ENCODE results near the gene PSMD8. TPM values are rescaled to one million over a fixed set of nuclear protein-coding genes. Genes with fewer than 3 reads are reported as not detected.
A peak's percentile ranks its signal among the peaks of the same experiment; 100 is the strongest.

The PSMD8 gene
- total RNA-seq, 2 experiments from 2014 or later: 167 to 178 TPM

DNA sequence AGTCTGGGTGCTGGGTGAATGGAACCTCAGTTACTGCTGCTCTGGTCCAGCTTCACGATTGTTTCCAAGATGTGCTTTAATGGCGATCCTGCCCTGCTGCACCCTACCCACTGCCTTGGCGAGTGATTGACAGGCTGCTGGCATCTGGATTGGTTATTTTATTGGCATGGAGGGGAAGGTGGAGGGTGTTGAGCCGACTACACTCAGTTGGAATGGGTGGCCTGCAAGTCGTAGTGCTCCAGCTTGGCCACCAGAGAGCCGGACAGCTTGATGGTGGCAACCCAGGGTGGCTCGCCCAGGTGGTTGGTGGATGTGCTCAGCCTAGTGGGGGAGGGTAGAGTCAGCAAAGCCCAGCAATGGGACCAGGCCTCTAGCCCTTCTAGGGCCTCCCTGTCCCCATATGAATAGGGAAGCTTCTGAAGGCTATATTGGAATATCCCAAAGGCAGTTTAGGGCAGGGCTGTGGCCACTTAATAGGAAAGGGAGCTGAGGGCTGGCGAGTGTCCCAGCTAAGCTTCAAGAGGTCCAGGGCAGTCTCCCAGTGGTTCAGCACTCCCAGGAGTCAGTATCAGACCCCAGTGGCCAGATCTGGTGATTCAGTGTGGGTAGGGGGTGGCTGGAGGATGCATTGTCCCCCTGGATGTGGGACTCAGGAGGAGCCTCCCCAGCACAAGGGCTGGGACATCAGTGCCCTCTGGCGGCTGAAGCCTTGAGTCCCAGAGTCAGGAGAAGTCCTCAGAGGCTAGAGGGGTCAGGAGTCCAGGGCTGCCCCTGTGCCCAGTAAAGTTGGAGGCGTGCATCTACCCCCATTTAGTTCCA is 10.0 kb downstream of the PSMD8 start:
- H3K4me1 Mint-ChIP-seq: peaks cover 27% of the 10 kb centered on the region
- DNase-seq: no peak
- ChIA-PET POLR2A (interaction anchor here (2.8 to 3.0 kb wide), 2 partner anchors 9 to 11 kb away, joined by 16 to 17 read pairs; partner anchors contain the start of gene PSMD8), CTCF (interaction anchor here (0.9 to 2.2 kb wide), 4 partner anchors 8 to 141 kb away, joined by 3 to 6 read pairs (median 4); partner anchors contain the start of genes FAM98C and PSMD8)
- H3K4me3 Mint-ChIP-seq: no peak overlapping the region
- no peaks in the 10 kb centered on the region for H3K9me3 Mint-ChIP-seq
- H3K36me3 Mint-ChIP-seq (ENCODE audit: low read depth): peaks cover 49% of the 10 kb centered on the region
- H3K27me3 Mint-ChIP-seq: peaks cover 14% of the 10 kb centered on the region
- no peak overlapping the region for H3K27ac Mint-ChIP-seq

DNA sequence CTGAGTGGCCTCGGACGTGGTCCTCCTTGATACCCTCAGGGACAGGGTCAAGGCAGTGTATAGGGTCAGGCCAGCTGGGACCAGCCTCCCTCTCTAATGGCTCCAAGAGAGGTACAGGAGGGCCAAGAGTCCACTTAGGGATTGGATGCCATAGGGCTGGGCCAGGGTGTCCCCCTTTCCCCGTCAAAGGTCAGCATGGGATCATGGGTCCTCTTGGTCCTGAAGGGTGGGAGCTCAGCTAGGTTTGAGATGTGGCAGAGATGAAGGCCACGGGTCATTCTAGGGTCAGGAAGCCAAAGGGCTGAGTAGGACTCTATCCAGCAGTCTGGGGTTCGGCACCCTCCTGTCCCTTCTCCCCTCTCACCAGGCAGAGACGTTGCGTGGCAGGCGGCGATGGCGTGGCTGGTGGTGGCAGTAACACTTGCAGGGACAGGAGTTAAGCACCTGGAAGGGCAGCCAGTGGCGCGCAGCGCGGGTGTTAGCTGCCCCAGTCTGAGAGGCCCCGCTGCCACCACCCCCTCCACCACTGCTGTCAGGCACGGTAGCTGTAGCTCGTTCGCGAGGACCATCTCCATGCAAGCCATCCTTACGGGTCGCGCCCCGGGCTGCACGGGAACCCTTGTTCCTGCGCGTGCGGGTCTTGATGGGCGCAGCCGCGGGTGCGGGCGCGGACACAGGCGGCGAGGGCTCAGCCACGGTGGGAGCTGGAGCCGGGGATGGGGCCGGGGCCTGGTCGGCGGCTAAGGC is 10.9 kb downstream of the PSMD8 start:
- Mint-ChIP-seq H3K27me3 (peaks cover 19% of the 10 kb centered on the region), H3K4me3 (no peak overlapping the region), H3K9me3 (no peaks in the 10 kb centered on the region), H3K36me3 (ENCODE audit: low read depth) (peaks cover 43% of the 10 kb centered on the region), H3K4me1 (peaks cover 31% of the 10 kb centered on the region), H3K27ac (no peak overlapping the region)
- ChIA-PET CTCF (interaction anchor here (1.1 to 2.2 kb wide), 2 partner anchors 9 to 141 kb away, joined by 3 to 6 read pairs; no protein-coding TSS in a partner anchor), POLR2A (interaction anchor here (2.8 to 3.0 kb wide), 2 partner anchors 10 kb away, joined by 16 to 17 read pairs; partner anchors contain the start of gene PSMD8)
- no peak for DNase-seq

DNA sequence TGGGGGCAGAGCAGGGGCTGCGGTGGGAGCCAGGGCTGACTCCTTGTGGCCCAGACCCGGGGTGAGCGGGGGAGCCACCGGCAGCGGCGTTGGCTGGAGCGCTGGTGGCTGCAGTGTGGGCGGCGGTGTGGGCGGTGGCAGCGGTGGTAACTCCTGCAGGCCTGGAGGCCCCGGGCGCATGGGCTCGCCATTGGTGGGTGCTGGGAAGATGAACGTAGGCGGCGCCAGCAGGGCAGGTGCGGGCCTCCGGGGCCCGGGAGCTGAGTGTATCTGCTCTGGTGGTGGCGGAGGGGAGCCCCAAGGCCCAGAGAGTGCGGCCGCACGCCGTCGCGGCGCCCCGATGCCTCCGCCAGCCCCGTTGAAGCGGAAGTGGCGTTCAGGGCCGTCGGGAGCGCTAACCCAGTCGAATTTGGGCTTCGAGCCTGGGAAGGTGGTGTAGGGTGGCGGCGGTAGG is 11.5 kb downstream of the PSMD8 start:
- H3K36me3 Mint-ChIP-seq (ENCODE audit: low read depth): peaks cover 39% of the 10 kb centered on the region
- H3K4me3 Mint-ChIP-seq: no peak overlapping the region
- POLR2A ChIA-PET: interaction anchor here (2.8 to 3.0 kb wide), 2 partner anchors 10 kb away, joined by 16 to 17 read pairs; partner anchors contain the start of gene PSMD8
- peaks cover 31% of the 10 kb centered on the region for H3K4me1 Mint-ChIP-seq
- CTCF ChIA-PET: interaction anchor here (2.2 kb wide), 1 partner anchor 142 kb away, joined by 6 read pairs; no protein-coding TSS in a partner anchor
- DNase-seq: no peak
- H3K9me3 Mint-ChIP-seq: no peaks in the 10 kb centered on the region
- no peak overlapping the region for H3K27ac Mint-ChIP-seq
- H3K27me3 Mint-ChIP-seq: peaks cover 22% of the 10 kb centered on the region

DNA sequence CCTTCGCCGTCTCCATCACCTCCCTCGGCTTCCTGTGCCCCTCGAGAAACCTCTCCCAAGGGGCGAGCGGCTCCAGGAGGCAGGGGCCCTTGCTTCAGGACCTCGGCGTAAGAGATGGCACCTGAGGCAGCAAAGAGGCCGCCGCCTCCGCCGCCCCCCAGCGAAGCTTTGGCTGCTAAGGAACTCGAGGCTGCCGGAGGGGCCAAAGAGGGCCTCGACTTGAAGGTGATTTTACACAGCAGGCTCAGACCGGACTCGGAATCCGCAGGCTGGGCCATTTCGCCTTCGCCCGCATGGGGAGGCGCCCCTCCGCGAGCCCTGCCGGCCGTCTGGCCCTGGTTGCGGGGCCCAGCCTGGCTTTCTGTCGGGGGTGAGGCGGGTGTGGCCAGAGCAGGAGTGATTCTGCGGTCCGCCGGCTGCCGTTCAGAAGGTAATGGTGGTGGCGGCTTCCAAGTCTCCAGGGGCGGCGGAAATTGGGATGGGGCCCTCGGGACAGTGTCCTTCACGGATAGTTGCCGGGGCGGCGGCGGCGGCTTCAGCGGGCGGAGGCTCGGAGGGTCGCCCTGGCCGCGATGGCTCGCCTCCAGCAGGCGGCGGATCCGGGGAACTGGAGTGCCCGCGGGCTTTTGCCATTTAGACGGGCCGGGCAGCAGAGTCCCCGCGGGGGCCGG is 12.1 kb downstream of the PSMD8 start:
- CTCF ChIA-PET: interaction anchor here (2.8 kb wide), 1 partner anchor 12 kb away, joined by 19 read pairs; the partner anchor contains the start of gene PSMD8
- Mint-ChIP-seq H3K27ac (no peak overlapping the region), H3K9me3 (no peaks in the 10 kb centered on the region), H3K36me3 (ENCODE audit: low read depth) (peaks cover 33% of the 10 kb centered on the region), H3K4me3 (no peak overlapping the region), H3K4me1 (peaks cover 31% of the 10 kb centered on the region), H3K27me3 (peaks cover 26% of the 10 kb centered on the region)
- POLR2A ChIA-PET: interaction anchor here (1.1 to 3.0 kb wide), 4 partner anchors 9 to 232 kb away, joined by 3 to 17 read pairs (median 16); partner anchors contain the start of genes EIF3K and PSMD8
- no peak for DNase-seq

DNA sequence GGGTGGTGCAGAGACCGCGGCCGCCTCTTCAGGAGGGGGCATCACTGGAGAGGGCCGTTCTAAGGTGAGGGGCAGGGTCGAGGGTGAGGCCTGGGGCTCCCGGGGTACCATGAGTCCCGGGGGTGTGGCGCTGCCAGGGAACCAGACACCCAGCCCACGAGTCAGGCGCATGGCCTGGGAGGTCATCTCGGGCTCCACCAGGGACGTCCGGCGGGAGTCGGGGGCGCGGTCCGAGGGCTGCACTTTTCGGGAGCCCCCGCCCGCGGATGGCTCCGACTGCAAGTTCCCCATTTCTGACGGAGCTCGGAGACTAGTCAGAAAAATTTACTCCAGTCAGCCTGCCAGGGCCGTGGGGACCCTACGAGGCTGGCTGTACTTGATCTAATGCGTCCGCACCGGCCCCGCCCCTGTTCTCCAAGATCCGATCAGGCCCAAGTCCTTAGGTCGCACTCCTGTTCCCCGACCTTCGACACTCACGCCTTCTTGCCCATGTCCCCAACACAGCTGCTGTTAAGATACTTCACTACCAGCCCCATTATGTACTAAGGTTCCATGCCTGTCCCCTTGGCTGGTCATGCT is 12.7 kb downstream of the PSMD8 start:
- Mint-ChIP-seq H3K27ac (peak overlapping the region; percentile 66), H3K36me3 (ENCODE audit: low read depth) (peaks cover 27% of the 10 kb centered on the region), H3K9me3 (no peaks in the 10 kb centered on the region), H3K27me3 (peaks cover 28% of the 10 kb centered on the region), H3K4me1 (peaks cover 31% of the 10 kb centered on the region), H3K4me3 (peak overlapping the region; percentile 82)
- no peak for DNase-seq
- CTCF ChIA-PET: interaction anchor here (1.1 to 2.8 kb wide), 3 partner anchors 13 to 955 kb away, joined by 3 to 20 read pairs (median 19); partner anchors contain the start of genes FAM98C, PSMD8 and SAMD4B
- POLR2A ChIA-PET: interaction anchor here (0.6 to 3.4 kb wide), 6 partner anchors 9 to 232 kb away, joined by 3 to 17 read pairs (median 5); partner anchors contain the start of genes EIF3K, FAM98C and PSMD8

DNA sequence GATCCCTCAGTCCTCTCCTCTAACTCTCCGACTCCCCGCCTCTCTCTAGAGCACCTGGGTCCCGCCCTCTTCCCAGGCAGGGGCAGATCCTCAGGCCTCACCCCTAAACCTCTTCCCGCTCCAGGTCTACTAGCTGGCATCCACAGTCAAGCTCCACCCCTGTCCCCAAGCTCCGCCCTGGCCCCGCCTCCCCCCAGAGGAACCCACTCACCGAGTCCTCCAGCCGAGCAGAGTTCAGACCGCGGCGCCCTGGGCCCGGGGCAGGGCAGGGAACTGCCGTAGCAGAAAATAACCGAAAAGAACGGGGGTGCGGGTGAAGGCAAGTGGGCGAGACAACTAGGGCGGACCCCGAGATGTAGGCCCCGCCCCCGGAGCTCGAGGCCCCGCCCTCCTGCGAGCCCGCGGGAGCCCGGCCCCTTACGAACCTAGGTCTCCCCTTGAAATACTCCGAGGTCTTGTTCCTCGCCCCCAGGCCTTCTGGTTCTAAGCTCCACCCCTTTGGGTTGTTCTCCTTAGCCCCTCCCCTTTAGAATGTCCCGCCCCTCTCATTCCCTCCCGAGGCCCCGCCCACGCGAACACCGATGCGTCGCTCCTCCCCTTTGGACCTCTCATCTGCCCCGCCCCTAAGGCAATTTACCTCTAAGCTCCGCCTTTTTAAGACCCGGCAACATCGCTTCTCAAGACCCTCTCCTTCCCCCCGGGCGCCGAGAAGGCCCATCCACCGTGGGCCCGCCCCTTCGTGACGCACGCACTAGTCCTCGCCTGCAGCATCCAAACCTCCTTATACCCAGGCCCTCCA is 13.4 kb downstream of the PSMD8 start, which contains the start of gene GGN:
GGN (minus strand) TSS at position 485 of the 799 bp plus-strand sequence. CDS start 773 bp downstream, outside the sequence.
- Mint-ChIP-seq H3K9me3 (no peaks in the 10 kb centered on the region), H3K27me3 (peaks cover 30% of the 10 kb centered on the region), H3K36me3 (ENCODE audit: low read depth) (peaks cover 23% of the 10 kb centered on the region), H3K4me1 (peaks cover 33% of the 10 kb centered on the region), H3K27ac (peak within 1 kb of the TSS; percentile 66), H3K4me3 (peak within 1 kb of the TSS; percentile 82)
- peak; percentile 83 for DNase-seq
- POLR2A ChIA-PET: interaction anchor here (0.6 to 3.4 kb wide), 8 partner anchors 8 to 231 kb away, joined by 3 to 17 read pairs (median 4); partner anchors contain the start of genes EIF3K, FAM98C and PSMD8
- CTCF ChIA-PET: interaction anchor here (1.1 to 2.8 kb wide), 3 partner anchors 14 to 955 kb away, joined by 3 to 20 read pairs (median 19); partner anchors contain the start of genes FAM98C, PSMD8 and SAMD4B

DNA sequence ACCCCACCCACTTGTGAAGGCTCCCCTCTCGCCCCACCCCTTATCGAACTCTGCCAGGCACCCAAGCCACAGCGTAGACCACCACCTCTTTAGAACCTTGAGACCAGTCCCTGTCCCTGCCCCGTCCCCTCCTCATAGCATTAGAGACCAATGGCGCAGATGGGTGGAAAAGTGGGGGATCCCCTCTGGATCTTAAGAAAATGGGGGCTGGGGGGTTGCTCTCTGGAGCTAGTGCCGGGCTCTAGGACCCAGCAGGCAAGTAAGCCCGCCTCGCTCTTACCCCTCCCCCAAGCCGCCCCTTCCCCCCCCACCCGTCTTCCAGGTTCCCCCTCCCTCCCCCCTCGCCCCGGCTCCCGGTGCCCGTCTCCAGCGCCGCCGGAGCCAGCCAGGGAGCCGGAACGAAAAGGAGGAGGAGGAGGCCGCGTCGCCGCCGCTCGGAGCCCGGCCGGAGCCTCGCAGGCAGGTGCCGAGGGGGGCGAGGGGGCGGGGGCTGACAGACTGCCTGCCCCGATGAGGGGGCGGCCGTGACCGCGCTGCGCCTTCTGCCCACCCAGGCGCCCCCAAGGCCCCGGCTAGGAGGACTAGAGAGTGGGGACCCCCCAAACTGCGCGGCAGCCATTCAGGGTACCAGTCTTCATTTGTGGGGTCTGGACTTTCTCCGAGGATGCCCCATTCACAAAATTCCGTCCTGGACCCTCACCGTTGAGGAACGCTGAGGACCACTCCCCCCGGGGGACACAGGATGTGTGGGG is 14.2 kb downstream of the PSMD8 start, which contains the start of gene SPRED3:
SPRED3 (plus strand) TSS at position 349 of the 752 bp plus-strand sequence. CDS start 1,606 bp downstream, outside the sequence.
- H3K4me3 Mint-ChIP-seq: peak within 1 kb of the TSS; percentile 82
- ChIA-PET CTCF (interaction anchor here (1.1 to 3.0 kb wide), 4 partner anchors 14 to 954 kb away, joined by 3 to 20 read pairs (median 17); partner anchors contain the start of genes FAM98C, PSMD8 and SAMD4B), POLR2A (interaction anchor here (0.8 to 3.4 kb wide), 7 partner anchors 9 to 30 kb away, joined by 3 to 17 read pairs (median 6); partner anchors contain the start of genes FAM98C and PSMD8)
- peaks cover 15% of the 10 kb centered on the region for H3K36me3 Mint-ChIP-seq (ENCODE audit: low read depth)
- H3K27me3 Mint-ChIP-seq: peaks cover 30% of the 10 kb centered on the region
- H3K9me3 Mint-ChIP-seq: no peaks in the 10 kb centered on the region
- H3K27ac Mint-ChIP-seq: peak within 1 kb of the TSS; percentile 66
- DNase-seq: no peak
- H3K4me1 Mint-ChIP-seq: peaks cover 33% of the 10 kb centered on the region

DNA sequence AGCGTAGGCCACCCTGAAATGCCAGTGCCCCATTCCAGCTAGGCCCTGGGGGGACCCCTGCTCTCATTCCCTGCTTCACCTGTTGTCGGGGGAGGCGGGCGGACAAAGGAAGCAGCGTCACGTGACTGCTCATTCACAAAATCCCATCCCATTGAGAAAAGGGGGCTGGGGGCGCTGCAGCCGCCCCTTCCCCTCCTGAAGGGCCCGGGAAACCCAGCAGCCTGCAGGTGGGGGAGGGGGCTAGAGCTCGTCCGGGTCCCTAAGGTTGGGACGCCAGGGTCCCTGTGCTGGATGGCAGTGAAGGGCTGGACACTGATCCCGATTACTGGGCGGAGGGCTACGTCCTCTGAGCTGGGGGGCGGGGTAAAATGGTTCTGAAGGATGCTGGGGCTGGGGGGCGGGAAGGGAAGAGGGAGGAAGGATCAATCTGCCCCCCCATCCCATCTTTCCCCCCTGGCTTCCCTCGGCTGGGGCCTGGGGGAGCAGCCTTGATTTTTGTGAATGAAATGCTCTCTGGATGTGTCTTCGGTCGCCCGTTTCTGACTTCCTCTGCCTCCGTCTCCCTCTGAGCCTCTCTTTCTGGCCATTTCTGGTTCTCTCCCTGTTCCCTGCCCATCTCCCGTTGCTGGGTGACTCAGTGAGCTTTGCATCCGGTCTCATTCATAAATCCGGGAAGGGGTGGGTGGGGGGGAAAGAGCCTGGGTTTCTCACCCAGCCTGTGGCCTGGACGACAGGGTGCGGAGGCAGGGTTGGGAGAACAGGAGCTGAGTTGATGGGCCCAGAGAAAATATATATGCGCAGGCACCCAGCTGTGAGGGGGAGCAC is 14.9 kb downstream of the PSMD8 start:
- H3K36me3 Mint-ChIP-seq (ENCODE audit: low read depth): peaks cover 12% of the 10 kb centered on the region
- POLR2A ChIA-PET: interaction anchor here (1.0 to 3.4 kb wide), 3 partner anchors 13 to 16 kb away, joined by 3 to 17 read pairs (median 9); partner anchors contain the start of genes FAM98C and PSMD8
- DNase-seq: no peak
- no peak overlapping the region for H3K27ac Mint-ChIP-seq
- H3K4me1 Mint-ChIP-seq: peaks cover 36% of the 10 kb centered on the region
- no peaks in the 10 kb centered on the region for H3K9me3 Mint-ChIP-seq
- peak overlapping the region; percentile 15 for H3K4me3 Mint-ChIP-seq
- H3K27me3 Mint-ChIP-seq: peaks cover 30% of the 10 kb centered on the region
- CTCF ChIA-PET: interaction anchor here (0.5 to 3.0 kb wide), 4 partner anchors 14 to 732 kb away, joined by 3 to 19 read pairs (median 9); partner anchors contain the start of genes FAM98C and PSMD8

DNA sequence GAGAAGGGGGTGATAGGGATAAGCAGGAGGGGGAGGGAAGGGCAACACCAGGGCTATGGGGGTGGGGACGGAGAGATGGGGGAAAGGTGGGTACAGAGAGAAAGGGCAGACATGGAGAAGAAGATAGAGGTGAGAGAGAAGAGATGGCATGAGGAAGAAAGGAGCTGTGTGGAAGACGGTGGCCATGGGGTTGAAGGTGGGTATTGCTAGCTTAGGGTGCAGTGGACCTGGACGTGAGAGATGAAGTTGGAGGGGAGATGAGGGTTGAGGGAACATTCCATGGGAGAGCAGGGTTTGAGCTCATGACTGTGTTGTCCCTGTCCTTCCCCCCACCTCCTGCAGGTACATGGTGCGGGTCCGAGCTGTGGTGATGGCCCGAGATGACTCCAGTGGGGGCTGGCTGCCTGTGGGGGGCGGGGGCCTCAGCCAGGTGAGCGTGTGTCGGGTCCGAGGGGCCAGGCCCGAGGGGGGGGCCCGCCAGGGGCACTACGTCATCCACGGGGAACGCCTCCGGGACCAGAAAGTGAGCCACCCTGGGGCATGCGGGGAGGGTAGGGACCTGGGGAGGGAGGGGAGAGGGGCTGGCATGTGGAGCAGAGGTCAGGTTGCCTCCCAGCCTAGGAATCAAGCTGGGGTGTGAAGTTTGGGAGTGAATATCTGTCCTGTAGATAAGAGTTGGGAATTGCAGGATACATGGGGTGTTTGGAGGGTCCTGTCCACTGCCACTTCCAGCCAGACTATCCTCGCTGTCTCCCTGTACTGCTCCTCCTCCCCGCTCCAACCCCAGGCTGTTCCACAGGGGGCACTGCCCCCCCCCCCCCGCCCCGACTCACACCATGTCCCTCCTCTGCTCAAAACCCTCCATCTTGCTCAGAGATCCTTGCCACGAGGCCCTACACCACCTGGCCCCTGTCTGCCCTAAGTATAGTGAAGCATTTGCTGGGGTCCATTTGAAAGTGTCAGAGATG is 15.9 kb downstream of the PSMD8 start:
- Mint-ChIP-seq H3K36me3 (ENCODE audit: low read depth) (peaks cover 4% of the 10 kb centered on the region), H3K27ac (no peak overlapping the region), H3K4me1 (peaks cover 40% of the 10 kb centered on the region), H3K4me3 (no peak overlapping the region), H3K27me3 (peaks cover 30% of the 10 kb centered on the region), H3K9me3 (no peaks in the 10 kb centered on the region)
- ChIA-PET POLR2A (interaction anchor here (1.0 to 3.4 kb wide), 3 partner anchors 12 to 16 kb away, joined by 3 to 17 read pairs (median 9); partner anchors contain the start of genes FAM98C and PSMD8), CTCF (interaction anchor here (0.8 to 3.0 kb wide), 2 partner anchors 13 to 16 kb away, joined by 3 to 15 read pairs; partner anchors contain the start of genes FAM98C and PSMD8)
- DNase-seq: no peak
